ENCODE results near the gene IKZF1.
A peak's percentile ranks its signal among the peaks of the same experiment; 100 is the strongest.

IKZF1 gene

DNA sequence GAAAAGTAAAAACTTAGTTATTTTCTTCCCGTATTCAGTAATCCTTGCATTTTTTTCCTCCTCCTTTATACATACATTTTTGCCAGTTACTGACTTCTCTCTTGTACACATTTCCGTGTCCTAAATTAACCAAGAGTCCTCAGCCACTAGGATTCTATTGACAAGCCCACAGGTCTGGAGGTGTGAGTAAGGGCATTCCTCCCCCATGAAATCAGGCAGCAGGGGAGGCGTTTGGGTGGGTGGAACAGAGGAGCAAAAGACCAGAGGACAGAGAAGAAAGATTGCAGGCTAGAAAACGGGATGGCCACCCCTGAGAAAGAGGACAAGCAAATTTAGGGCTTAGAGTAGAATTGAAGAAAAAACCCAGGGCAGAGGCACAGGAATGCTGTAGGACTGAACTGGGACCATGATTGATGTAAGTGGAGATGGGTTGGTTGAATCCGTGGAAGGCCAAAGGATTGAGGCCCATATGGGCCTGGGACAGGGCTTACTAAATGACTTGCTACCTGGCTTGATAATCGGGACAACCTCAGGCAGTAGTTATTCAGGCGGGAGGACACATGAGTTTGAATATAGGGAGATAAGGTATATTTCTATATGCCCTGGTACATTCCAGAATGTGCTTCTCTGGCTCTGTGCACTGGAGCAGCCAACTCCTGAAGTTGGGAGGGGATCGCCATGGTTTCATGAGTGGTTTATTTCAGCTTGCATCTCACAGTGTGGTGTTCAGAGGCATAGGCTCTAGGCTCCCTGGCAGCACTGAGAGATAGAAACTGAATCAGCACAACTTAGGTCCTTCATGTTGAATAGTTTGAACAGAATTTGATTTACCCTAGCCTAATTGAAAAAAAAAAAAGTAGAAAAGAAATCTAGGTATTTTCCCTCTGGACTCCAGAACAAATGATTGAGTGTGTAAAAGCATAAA, 28.0 kb downstream of the IKZF1 start:
- TF ChIP-seq, protein P1, sequence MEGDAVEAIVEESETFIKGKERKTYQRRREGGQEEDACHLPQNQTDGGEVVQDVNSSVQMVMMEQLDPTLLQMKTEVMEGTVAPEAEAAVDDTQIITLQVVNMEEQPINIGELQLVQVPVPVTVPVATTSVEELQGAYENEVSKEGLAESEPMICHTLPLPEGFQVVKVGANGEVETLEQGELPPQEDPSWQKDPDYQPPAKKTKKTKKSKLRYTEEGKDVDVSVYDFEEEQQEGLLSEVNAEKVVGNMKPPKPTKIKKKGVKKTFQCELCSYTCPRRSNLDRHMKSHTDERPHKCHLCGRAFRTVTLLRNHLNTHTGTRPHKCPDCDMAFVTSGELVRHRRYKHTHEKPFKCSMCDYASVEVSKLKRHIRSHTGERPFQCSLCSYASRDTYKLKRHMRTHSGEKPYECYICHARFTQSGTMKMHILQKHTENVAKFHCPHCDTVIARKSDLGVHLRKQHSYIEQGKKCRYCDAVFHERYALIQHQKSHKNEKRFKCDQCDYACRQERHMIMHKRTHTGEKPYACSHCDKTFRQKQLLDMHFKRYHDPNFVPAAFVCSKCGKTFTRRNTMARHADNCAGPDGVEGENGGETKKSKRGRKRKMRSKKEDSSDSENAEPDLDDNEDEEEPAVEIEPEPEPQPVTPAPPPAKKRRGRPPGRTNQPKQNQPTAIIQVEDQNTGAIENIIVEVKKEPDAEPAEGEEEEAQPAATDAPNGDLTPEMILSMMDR (IDR thresholded peaks at IDR 0.05; ENCODE audit: insufficient read depth, low read depth, low read length, missing control alignments) = no peak
- DNase-seq (ENCODE audit: low read depth) = no peak

DNA sequence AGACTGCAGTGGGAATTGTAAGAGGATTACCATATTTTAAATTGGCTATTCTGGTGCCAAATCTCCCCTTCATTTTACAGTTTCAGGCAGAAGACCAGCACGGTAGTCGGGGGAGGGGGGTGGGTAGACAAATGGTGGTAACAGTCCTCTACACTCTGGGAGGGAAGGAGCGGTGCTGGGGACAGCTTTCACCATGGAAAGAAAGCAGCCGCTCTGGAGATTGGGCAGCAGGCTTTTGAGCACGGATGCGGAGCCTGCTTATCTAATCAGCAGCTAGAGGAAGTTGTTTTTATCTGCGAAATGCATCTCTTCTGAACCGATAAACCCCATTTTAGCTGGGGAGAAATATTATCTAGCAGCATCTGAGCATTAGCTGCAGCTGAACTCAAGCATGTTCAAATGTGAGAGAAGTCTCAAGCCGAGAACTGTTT, 28.7 kb downstream of the IKZF1 start:
- DNase-seq (ENCODE audit: low read depth) = no peak
- peak overlapping the region; percentile 29 for H3K4me3 ChIP-seq (ENCODE audit: low read depth, low read length)
- TF ChIP-seq, protein P1 (IDR thresholded peaks at IDR 0.05; ENCODE audit: insufficient read depth, low read depth, low read length, missing control alignments) = no peak

More for the DNA sequence above, 28.0 kb downstream of the IKZF1 start:
- peak overlapping the region; percentile 29 for H3K4me3 ChIP-seq (ENCODE audit: low read depth, low read length)

DNA sequence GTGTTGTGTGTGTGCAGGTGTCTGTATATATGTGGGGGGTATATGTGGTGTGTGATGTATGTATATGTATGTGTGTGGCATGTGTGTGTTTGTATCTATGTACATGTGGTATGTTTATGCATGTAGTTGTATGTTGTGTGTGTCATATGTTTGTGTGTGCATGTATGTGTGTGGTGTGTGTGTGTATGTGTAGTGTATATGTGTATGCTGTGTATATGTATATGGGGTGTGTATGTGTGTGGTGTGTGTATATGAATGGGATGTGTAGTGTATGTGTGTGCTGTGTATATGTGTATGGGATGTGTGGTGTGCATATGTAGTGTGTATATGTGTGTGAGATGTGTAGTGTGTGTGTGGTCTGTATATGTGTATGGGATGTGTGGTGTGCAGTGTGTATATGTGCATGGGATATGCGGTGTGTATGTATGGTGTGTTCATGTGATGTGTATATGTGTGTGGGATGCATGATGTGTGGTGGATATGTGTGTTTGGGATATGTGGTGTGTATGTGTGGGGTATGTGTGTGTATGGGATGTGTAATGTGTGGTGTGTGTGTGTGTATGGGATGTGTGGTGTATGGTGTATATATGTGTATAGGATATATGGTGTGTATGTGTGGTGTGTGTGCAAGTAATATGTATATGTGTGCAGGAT, 30.0 kb downstream of the IKZF1 start:
- DNase-seq (ENCODE audit: low read depth) = no peak
- H3K4me3 ChIP-seq (ENCODE audit: low read depth, low read length) = no peak overlapping the region
- TF ChIP-seq, protein P1 (IDR thresholded peaks at IDR 0.05; ENCODE audit: insufficient read depth, low read depth, low read length, missing control alignments) = no peak

DNA sequence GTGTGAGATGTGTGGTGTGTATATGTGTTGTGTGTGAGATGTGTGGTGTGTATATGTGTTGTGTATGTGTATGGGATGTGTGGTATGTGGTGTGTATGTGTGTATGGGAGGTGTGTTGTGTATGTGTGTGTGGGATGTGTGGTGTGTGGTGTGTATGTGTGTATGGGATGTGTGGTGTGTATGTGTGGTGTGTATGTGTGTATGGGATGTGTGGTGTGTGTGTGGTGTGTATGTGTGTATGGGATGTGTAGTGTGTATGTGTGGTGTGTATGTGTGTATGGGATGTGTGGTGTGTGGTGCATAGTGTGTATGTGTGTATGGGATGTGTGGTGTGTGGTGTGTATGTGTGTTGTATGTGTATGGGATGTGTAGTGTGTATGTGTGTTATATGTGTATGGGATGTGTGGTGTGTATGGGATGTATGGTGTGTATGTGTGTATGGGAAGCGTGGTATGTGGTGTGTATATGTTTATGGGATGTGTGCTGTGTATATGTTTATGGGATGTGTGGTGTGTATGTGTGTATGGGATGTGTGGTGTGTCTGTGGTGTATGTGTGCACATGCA, 30.8 kb downstream of the IKZF1 start:
- no peak for DNase-seq (ENCODE audit: low read depth)
- TF ChIP-seq, protein P1 (IDR thresholded peaks at IDR 0.05; ENCODE audit: insufficient read depth, low read depth, low read length, missing control alignments) = no peak
- no peak overlapping the region for H3K4me3 ChIP-seq (ENCODE audit: low read depth, low read length)

DNA sequence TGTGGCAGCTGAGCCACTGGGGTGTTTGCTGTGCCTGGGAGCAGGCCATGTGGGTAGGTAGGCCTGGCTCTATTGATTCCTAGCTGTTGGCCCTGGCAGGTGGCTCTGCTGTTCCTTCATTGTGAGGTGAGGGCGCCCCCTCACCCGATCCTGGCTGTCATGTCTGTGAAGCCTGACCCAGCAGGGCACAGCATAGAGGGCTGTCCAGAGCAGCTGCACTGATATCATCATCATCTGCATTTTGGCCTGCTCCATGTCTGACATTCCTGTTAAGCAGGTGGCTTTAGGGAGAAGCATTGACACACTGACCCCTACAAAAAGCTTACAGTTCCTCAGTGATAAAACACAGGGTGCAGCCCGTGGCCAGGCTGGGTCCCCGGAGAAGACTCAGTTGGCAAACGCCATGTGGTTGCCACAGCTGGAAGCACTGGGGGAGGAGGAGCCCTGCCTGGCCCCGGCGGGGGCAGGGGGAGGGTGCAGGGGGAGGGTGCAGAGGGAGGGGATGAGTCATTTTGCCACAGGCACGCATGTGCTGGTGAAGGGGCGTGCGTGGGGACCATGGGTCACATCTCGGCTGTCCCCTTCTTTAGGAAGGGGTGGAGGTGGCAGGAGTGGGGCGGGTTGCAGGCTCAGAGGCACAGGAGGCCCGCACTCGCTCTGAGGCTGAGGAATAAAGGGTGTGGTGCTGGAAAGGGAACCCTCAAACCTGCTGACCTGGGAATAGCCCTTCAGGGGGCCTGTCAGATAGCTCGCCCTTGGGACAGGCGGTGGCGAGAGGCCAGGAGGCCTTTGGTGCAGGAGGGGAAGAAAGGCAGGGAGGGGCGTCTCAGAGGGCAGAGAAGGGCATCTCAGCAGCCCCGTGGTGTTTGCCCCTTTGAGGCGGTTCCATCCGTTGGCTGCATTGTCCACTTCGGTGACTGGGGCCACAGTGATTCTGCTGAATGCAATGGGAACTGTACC, 31.6 kb downstream of the IKZF1 start:
- TF ChIP-seq, protein P1 (IDR thresholded peaks at IDR 0.05; ENCODE audit: insufficient read depth, low read depth, low read length, missing control alignments) = no peak
- DNase-seq (ENCODE audit: low read depth) = peak; percentile 64
- H3K4me3 ChIP-seq (ENCODE audit: low read depth, low read length) = peak overlapping the region; percentile 7; the same call in 1 of the 2 replicates

Data from GM12865 (cell line).